Transverse colon (tissue), 4 donors: ENCODE data around the gene SRRM5. TPM values are rescaled to one million over a fixed set of nuclear protein-coding genes. Genes with fewer than 3 reads are reported as not detected.

Source experiments
- DNase-seq: peaks from one replicate; pipeline ENCODE4 v3.0.0-alpha.2; 2019
- H3K27ac ChIP-seq, 4 donors: fragments of 200-600 bp; sonication (generic); 2 replicates each; pipeline ENCODE4 v1.5.1; 2016 to 2018; ENCODE audit warnings: inconsistent platforms in 4 of 4
- H3K27me3 ChIP-seq: fragments of 200-600 bp; sonication (generic); 2 replicates; pipeline ENCODE4 v1.5.1; 2017; ENCODE audit warnings: inconsistent platforms
- H3K36me3 ChIP-seq, 4 donors: fragments of 200-600 bp; sonication (generic); 2 replicates each; pipeline ENCODE4 v1.5.1; 2017 to 2019; ENCODE audit warnings: inconsistent platforms in 4 of 4
- H3K4me1 ChIP-seq, 4 donors: fragments of 200-600 bp; sonication (generic); 2 replicates each; pipeline ENCODE4 v1.5.1; 2017 to 2020; ENCODE audit warnings: inconsistent platforms in 4 of 4
- H3K4me3 ChIP-seq, 4 donors: fragments of 200-600 bp; sonication (generic); 1 replicate in 1 of 4; 2 replicates in 3 of 4; pipeline versions ENCODE4 v1.5.1 to v1.6.1; 2017 to 2019; ENCODE audit warnings: inconsistent platforms in 4 of 4
- H3K9me3 ChIP-seq, 2 donors: fragments of 200-600 bp; sonication (generic); 2 replicates each; pipeline ENCODE4 v1.5.1; 2017 to 2019; ENCODE audit warnings: inconsistent platforms in 2 of 2
- CTCF ChIP-seq, 5 experiments: fragments of 200-600 bp in 3 of 5; fragments of 450-650 bp in 2 of 5; sonication (generic) in 3 of 5; IDR thresholded peaks; 1 replicate in 2 of 5; 2 replicates in 3 of 5; pipeline ENCODE4 v1.5.1; 2016 to 2017; ENCODE audit warnings: antibody characterized with exemption in 5 of 5, inconsistent platforms in 3 of 5, mild to moderate bottlenecking in 2 of 5, moderate library complexity in 1 of 5
- EP300 ChIP-seq: sonication (generic); formaldehyde crosslinking; IDR thresholded peaks from one replicate; pipeline ENCODE4 v1.6.1; 2017; ENCODE audit warnings: antibody characterized with exemption, low read depth
- POLR2A ChIP-seq: fragments of 450-650 bp; IDR thresholded peaks from one replicate; pipeline ENCODE4 v1.6.1; 2016; ENCODE audit warnings: antibody characterized with exemption, mild to moderate bottlenecking, moderate library complexity
- POLR2AphosphoS5 ChIP-seq, 3 donors: sonication (generic); formaldehyde crosslinking; IDR thresholded peaks; one replicate each; pipeline ENCODE4 v1.6.1; 2016; ENCODE audit warnings: antibody characterized with exemption in 3 of 3
- WGBS, 2 donors: methylation state at CpG; one replicate each; pipeline ENCODE4 v1.1.5; 2018; ENCODE audit warnings: low coverage in 1 of 2; 5-methylcytosine and 5-hydroxymethylcytosine counted together
- in situ Hi-C, 4 donors: fragments of 200-750 bp; cut with MboI; loops; one replicate each; pipeline versions ENCODE4 v1.15.0 to v1.15.1; 2017; ENCODE audit warnings: low sequenced_read_pairs in 3 of 4, low pct_ligation_motif_present in 1 of 4, low pct_unique_long_range_greater_than_20kb in 1 of 4
- intact Hi-C: fragments of 100-400 bp; cut with DNase I; formaldehyde crosslinking; loops from one replicate; pipeline ENCODE4 v1.15.1; 2023; ENCODE audit warnings: low total_unique reads
- total RNA-seq, 4 donors: library from RNA; depleted of rRNA; stranded (reverse); fragments of >200 nt; gene quantifications; one replicate each; pipeline ENCODE4 v1.1.0, GENCODE V29; 2016

SRRM5 gene
- total RNA-seq, 4 donors from 2014 or later, result 0.14 to 2.2 (median 0.64) TPM; not detected in 1

- no peak for DNase-seq
Observed at GRCh38 chr19:43620061-43621001, 8.4 kb downstream of the SRRM5 start.

GRCh38 chr19:43622070-43622469 lies 10.2 kb downstream of the SRRM5 start:
- DNase-seq, result no peak
- Histone ChIP-seq H3K4me3 (no peak overlapping the region), H3K4me1 (peaks cover 0 to 23% (median 14%) of the 10 kb centered on the region in 4 donors), H3K36me3 (no peaks in the 10 kb centered on the region), H3K27me3 (no peaks in the 10 kb centered on the region), H3K9me3 (no peaks in the 10 kb centered on the region), H3K27ac (no peak overlapping the region)
- 66 to 89% methylated on average over 3 to 4 of the region's 4 CpGs for WGBS, 2 donors
- no peak for TF ChIP-seq EP300
- TF ChIP-seq CTCF (IDR thresholded peaks at IDR 0.05), result no peak
- TF ChIP-seq POLR2A, result no peak
- no peak for TF ChIP-seq POLR2AphosphoS5 (IDR thresholded peaks at IDR 0.05)
- intact Hi-C loops, result no loop called here
- in situ Hi-C loops, result no loop called here

More at GRCh38 chr19:43620061-43621001, 8.4 kb downstream of the SRRM5 start:
- WGBS, 2 donors, result 50 to 79% methylated on average over 7 to 21 of the region's 23 CpGs
- TF ChIP-seq EP300, result no peak
- no peak for TF ChIP-seq POLR2A
- no peak for TF ChIP-seq CTCF (IDR thresholded peaks at IDR 0.05)
- TF ChIP-seq POLR2AphosphoS5 (IDR thresholded peaks at IDR 0.05), result no peak
- H3K27ac ChIP-seq, result peak overlapping the region; percentile 88 to 98 (median 94)
- peaks cover 0 to 21% (median 14%) of the 10 kb centered on the region in 4 donors for H3K4me1 ChIP-seq
- no peaks in the 10 kb centered on the region for H3K27me3 ChIP-seq
- peak overlapping the region; percentile 65 to 91 (median 70) for H3K4me3 ChIP-seq
- H3K36me3 ChIP-seq, result no peaks in the 10 kb centered on the region
- intact Hi-C loops, result no loop called here
- H3K9me3 ChIP-seq, result no peaks in the 10 kb centered on the region
- in situ Hi-C loops, result no loop called here

- in situ Hi-C loops, result no loop called here
- Histone ChIP-seq H3K4me1 (peaks cover 0 to 23% (median 14%) of the 10 kb centered on the region in 4 donors), H3K4me3 (no peak overlapping the region), H3K27ac (no peak overlapping the region), H3K9me3 (no peaks in the 10 kb centered on the region), H3K36me3 (no peaks in the 10 kb centered on the region), H3K27me3 (no peaks in the 10 kb centered on the region)
- intact Hi-C loops, result no loop called here
- WGBS, 2 donors, result 100% methylated on average over 1 of the region's 1 CpG; no CpG with 5 or more reads in 1 of the 2 donors
- TF ChIP-seq POLR2AphosphoS5 (IDR thresholded peaks at IDR 0.05) (no peak), POLR2A (no peak), CTCF (IDR thresholded peaks at IDR 0.05) (no peak), EP300 (no peak)
- no peak for DNase-seq
Observed at GRCh38 chr19:43622956-43623355, 11.1 kb downstream of the SRRM5 start.

- H3K36me3 ChIP-seq, result no peaks in the 10 kb centered on the region
- no peak overlapping the region for H3K4me3 ChIP-seq
- H3K27ac ChIP-seq, result no peak overlapping the region
- TF ChIP-seq CTCF (IDR thresholded peaks at IDR 0.05), result no peak
- TF ChIP-seq POLR2AphosphoS5 (IDR thresholded peaks at IDR 0.05), result no peak
- TF ChIP-seq EP300, result no peak
- no peak for TF ChIP-seq POLR2A
- H3K9me3 ChIP-seq, result no peaks in the 10 kb centered on the region
- peaks cover 0 to 15% (median 8%) of the 10 kb centered on the region in 4 donors for H3K4me1 ChIP-seq
- WGBS, 2 donors, result 90 to 91% methylated on average over 18 to 35 of the region's 35 CpGs
- H3K27me3 ChIP-seq, result no peaks in the 10 kb centered on the region
- intact Hi-C loops (no loop called here), in situ Hi-C loops (no loop called here)
- DNase-seq, result no peak
Observed at GRCh38 chr19:43623889-43624670, 12.2 kb downstream of the SRRM5 start.
